HepG2 (cell line): ENCODE results near the gene UQCC2. TPM values are rescaled to one million over a fixed set of nuclear protein-coding genes. Genes with fewer than 3 reads are reported as not detected.

Experiments used
- CREBL2 ChIP-seq: sonication (generic); formaldehyde crosslinking; IDR thresholded peaks from 2 replicates; pipeline ENCODE4 v1.8.1; 2023; ENCODE audit warnings: missing genetic modification reagents, mild to moderate bottlenecking, borderline replicate concordance
- CTCF ChIP-seq: sonication (generic); formaldehyde crosslinking; IDR thresholded peaks from 2 replicates; pipeline ENCODE4 v1.5.0; 2020; ENCODE audit warnings: mild to moderate bottlenecking, missing genetic modification reagents, moderate library complexity
- GABPA ChIP-seq, 2 experiments: IDR thresholded peaks; 2 replicates each; pipeline ENCODE4 v1.6.1; 2011 to 2016; ENCODE audit warnings: low read depth in 2 of 2, low read length in 1 of 2, missing biosample characterization in 1 of 2, missing genetic modification characterization in 1 of 2
- PATZ1 ChIP-seq: sonication (generic); formaldehyde crosslinking; IDR thresholded peaks from 2 replicates; pipeline ENCODE4 v1.4.0; 2020; ENCODE audit warnings: missing genetic modification reagents
- RBAK ChIP-seq: sonication (generic); formaldehyde crosslinking; IDR thresholded peaks from 2 replicates; pipeline ENCODE4 v1.5.1; 2020; ENCODE audit warnings: mild to moderate bottlenecking, missing genetic modification reagents
- SOX5 ChIP-seq: IDR thresholded peaks from 2 replicates; pipeline ENCODE4 v1.6.1; 2016; ENCODE audit warnings: borderline replicate concordance
- XRCC5 ChIP-seq: fragments of 200-400 bp; formaldehyde crosslinking; optimal IDR thresholded peaks from 2 replicates; pipeline ENCODE3; 2017; ENCODE audit warnings: mild to moderate bottlenecking, low read length
- ZBTB25 ChIP-seq: IDR thresholded peaks from 2 replicates; pipeline ENCODE4 v1.6.1; 2018; ENCODE audit warnings: missing genetic modification reagents
- ZMYM2 ChIP-seq: sonication (generic); formaldehyde crosslinking; IDR thresholded peaks from 2 replicates; pipeline ENCODE4 v1.8.0; 2022; ENCODE audit warnings: mild to moderate bottlenecking, missing genetic modification reagents
- ZNF280D ChIP-seq: sonication (generic); formaldehyde crosslinking; IDR thresholded peaks from 2 replicates; pipeline ENCODE4 v1.5.1; 2020; ENCODE audit warnings: mild to moderate bottlenecking, missing genetic modification reagents
- ZNF296 ChIP-seq: sonication (generic); formaldehyde crosslinking; conservative IDR thresholded peaks from 2 replicates; pipeline ENCODE4 v1.5.0; 2020; ENCODE audit warnings: mild to moderate bottlenecking, missing genetic modification reagents
- ZNF564 ChIP-seq: sonication (generic); formaldehyde crosslinking; IDR thresholded peaks from 2 replicates; pipeline ENCODE4 v1.8.1; 2023; ENCODE audit warnings: mild to moderate bottlenecking, missing genetic modification reagents
- ZSCAN5A ChIP-seq: sonication (generic); formaldehyde crosslinking; IDR thresholded peaks from 2 replicates; pipeline ENCODE4 v1.8.0; 2022; ENCODE audit warnings: mild to moderate bottlenecking, missing genetic modification reagents, borderline replicate concordance
- ZUFSP ChIP-seq: sonication (generic); formaldehyde crosslinking; IDR thresholded peaks from 2 replicates; pipeline ENCODE4 v1.9.0; 2021; ENCODE audit warnings: missing genetic modification reagents, mild to moderate bottlenecking, borderline replicate concordance
- polyA plus RNA-seq, 8 experiments: library from polyadenylated mRNA; depleted of rRNA in 3 of 8; stranded (reverse) in 7 of 8; unstranded in 1 of 8; fragments of >200 nt; fragmentation: Illumina TruSeq in 4 of 8; extraction: Trizol in 4 of 8; gene quantifications; 2 replicates each; pipeline versions ENCODE4 v1.2.1 to v1.2.3, GENCODE V29; 2011 to 2016; ENCODE audit warnings: low read depth in 4 of 8, missing spikeins in 1 of 8, mixed read lengths in 1 of 8; ENCODE audit not compliant: insufficient read depth in 1 of 8
- total RNA-seq, 5 experiments: library from RNA; depleted of rRNA; stranded (reverse); fragments of >200 nt; fragmentation: Illumina TruSeq; extraction: Trizol; gene quantifications; 2 replicates each; pipeline ENCODE4 v1.2.3, GENCODE V29; 2016; ENCODE audit warnings: low read depth in 1 of 5

Gene UQCC2
- total and polyA plus RNA-seq, 2 of the 13 experiments (the other 11 are each of a cell fraction or from before 2014, with no cell fraction given), result 82.4 to 238 TPM

GRCh38 chr6:33711140-33712129 lies at the start of gene UQCC2 (continued):
- TF ChIP-seq RBAK (peak; percentile 43; the same call in 1 of the 2 replicates), PATZ1 (peak; percentile 77), GABPA (IDR thresholded peaks at IDR 0.05; ENCODE audit: low read depth, low read length) (no peak), GABPA (CRISPR knock-in tag; IDR thresholded peaks at IDR 0.05; ENCODE audit: low read depth) (peak; percentile 33; the same call in 1 of the 2 replicates), ZUFSP (CRISPR knock-in tag) (no peak), SOX5 (0 out of 2 replicates have a peak, but pooled peaks have one; percentile 11), CREBL2 (CRISPR knock-in tag) (peak; percentile 38; the same call in 1 of the 2 replicates), ZNF296 (CRISPR knock-in tag) (peak; percentile 89), ZBTB25 (CRISPR knock-in tag) (peak; percentile 85), ZNF564 (CRISPR knock-in tag) (peak; percentile 92), ZMYM2 (CRISPR knock-in tag) (0 out of 2 replicates have a peak, but pooled peaks have one; percentile 22), CTCF (CRISPR knock-in tag) (peak; percentile 98), ZSCAN5A (CRISPR knock-in tag) (peak; percentile 89; the same call in 1 of the 2 replicates), XRCC5 (peak; percentile 66), ZNF280D (no peak; the same call in 1 of the 2 replicates)
